Measurements from ENCODE around the gene CLDN1.

DNA sequence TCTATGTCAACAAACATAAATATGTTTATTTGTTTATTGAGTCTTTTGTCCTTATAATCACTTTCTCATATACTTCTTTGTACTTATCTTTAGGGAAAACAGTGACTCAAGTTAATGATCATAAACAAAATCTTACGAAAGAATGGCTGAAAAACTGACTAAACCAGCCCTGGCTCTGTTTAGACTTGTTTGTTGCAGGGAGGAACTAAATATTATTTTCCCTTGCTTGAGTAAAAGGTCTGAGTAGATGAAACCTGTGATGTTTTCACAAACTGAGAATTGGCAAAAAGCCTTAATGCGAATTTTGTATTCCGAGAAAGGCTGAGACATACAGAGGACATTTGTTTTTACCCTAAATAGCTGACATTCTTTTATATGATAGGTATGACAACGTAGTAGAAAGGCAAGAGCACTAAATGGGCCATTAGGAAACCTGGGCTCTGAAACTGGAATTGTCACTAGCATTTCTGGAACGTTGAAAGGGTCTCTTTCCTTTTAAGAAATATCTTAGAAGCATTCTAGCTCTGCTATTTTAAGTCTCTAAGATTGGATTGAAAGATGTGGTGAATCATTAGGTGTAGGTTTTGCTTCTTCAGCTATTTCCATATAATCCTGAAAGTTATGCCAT is 47.5 kb upstream of the CLDN1 start:
- TF ChIP-seq, protein P1, sequence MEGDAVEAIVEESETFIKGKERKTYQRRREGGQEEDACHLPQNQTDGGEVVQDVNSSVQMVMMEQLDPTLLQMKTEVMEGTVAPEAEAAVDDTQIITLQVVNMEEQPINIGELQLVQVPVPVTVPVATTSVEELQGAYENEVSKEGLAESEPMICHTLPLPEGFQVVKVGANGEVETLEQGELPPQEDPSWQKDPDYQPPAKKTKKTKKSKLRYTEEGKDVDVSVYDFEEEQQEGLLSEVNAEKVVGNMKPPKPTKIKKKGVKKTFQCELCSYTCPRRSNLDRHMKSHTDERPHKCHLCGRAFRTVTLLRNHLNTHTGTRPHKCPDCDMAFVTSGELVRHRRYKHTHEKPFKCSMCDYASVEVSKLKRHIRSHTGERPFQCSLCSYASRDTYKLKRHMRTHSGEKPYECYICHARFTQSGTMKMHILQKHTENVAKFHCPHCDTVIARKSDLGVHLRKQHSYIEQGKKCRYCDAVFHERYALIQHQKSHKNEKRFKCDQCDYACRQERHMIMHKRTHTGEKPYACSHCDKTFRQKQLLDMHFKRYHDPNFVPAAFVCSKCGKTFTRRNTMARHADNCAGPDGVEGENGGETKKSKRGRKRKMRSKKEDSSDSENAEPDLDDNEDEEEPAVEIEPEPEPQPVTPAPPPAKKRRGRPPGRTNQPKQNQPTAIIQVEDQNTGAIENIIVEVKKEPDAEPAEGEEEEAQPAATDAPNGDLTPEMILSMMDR (IDR thresholded peaks at IDR 0.05; ENCODE audit: low read length), result no peak
- TF ChIP-seq EZH2 (optimal IDR thresholded peaks at IDR 0.05; ENCODE audit: low read depth, low read length), result no peak

Measured in MM.1S (cell line).